Left ventricle myocardium inferior (tissue), 1 donor: ENCODE data around the gene LHFPL5. TPM values are rescaled to one million over a fixed set of nuclear protein-coding genes. Genes with fewer than 3 reads are reported as not detected.

ENCODE experiments used
- DNase-seq: peaks from one replicate; pipeline ENCODE4 v3.0.0-alpha.2; 2020
- H3K27ac ChIP-seq: fragments of 200-600 bp; replicated peaks from 2 replicates; pipeline ENCODE4 v1.8.0; 2021
- H3K27me3 ChIP-seq: fragments of 200-600 bp; 2 replicates; pipeline ENCODE4 v1.8.0; 2021; ENCODE audit warnings: low read depth
- H3K36me3 ChIP-seq: fragments of 200-600 bp; 2 replicates; pipeline ENCODE4 v1.8.0; 2021
- H3K4me1 ChIP-seq: fragments of 200-600 bp; 2 replicates; pipeline ENCODE4 v1.8.0; 2021
- H3K4me3 ChIP-seq: fragments of 200-600 bp; 2 replicates; pipeline ENCODE4 v1.8.0; 2021; ENCODE audit warnings: mild to moderate bottlenecking, moderate library complexity
- H3K9me3 ChIP-seq: fragments of 200-600 bp; replicated peaks from 2 replicates; pipeline ENCODE4 v1.8.0; 2021
- intact Hi-C: fragments of 100-400 bp; cut with micrococcal nuclease; formaldehyde crosslinking; loops from one replicate; pipeline ENCODE4 v1.11.0; 2022
- long read RNA-seq: library from polyadenylated mRNA; unstranded; transcript quantifications from one replicate; pipeline ENCODE4 v2.0.0, GENCODE V29; 2021
- total RNA-seq: library from RNA; stranded (reverse); fragmentation: NEBNext Ultra II Directional; extraction: Animal tissue kit (Norgen Biotek cat#: 25700); gene quantifications from one replicate; pipeline ENCODE4 v1.2.1, GENCODE V29; 2021
- TF ChIP-seq, protein P1 (sequence below): fragments of 200-600 bp; IDR thresholded peaks from 2 replicates; pipeline ENCODE4 v1.8.0; 2021; ENCODE audit warnings: antibody characterized with exemption, mild to moderate bottlenecking, borderline replicate concordance
- donor health status: DM: no; HTN: yes; CAD: no; lungs with severe emphysema.

The LHFPL5 gene
- not detected for total RNA-seq
- long read RNA-seq = 0 reads

DNA sequence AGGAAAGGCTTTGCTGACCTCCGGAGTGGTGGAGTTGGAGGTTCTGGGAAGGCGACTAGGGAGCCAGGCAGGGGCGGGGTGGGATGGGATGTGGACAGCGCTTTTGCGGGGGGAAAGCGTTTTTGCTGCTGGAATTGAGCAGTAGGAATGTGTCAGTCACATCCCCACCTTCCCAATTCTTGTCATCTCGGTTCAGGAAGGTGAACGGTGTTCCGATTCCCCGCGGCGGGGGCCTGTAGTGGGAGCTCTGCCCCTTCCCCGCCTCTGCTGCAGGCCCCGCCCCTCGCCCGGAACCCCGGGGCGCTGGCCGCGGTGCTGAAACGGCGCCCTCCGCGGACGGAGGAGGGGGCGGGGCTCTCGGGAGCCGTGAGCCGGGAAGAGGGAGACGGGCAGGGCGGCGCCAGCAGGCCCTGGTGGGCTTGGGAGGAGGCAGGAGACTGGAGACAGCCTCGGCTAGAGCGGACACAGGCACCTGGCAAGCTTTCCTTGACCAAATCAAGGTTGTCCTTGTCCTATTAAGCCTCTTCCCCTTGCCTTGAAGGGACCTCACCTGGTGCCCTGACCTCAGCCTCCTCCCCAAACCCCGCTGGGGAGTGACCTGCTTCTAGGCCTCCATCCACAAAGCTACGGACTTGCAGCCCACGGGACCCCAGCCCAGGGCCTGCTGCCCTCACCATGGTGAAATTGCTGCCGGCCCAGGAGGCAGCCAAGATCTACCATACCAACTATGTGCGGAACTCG is at the start of gene LHFPL5:
Gene LHFPL5, plus strand, starts transcription at position 357 of the 741 bp plus-strand sequence. Its CDS starts 319 bp downstream, at position 676.
- Histone ChIP-seq H3K9me3 (no peaks in the 10 kb centered on the region), H3K27me3 (peaks cover 64% of the 10 kb centered on the region), H3K36me3 (no peaks in the 10 kb centered on the region), H3K4me1 (peaks cover 6% of the 10 kb centered on the region), H3K4me3 (peak within 1 kb of the TSS; percentile 45), H3K27ac (no peak within 1 kb of the TSS)
- intact Hi-C loops = no loop called here
- peak; percentile 36 for DNase-seq
- TF ChIP-seq, protein P1, sequence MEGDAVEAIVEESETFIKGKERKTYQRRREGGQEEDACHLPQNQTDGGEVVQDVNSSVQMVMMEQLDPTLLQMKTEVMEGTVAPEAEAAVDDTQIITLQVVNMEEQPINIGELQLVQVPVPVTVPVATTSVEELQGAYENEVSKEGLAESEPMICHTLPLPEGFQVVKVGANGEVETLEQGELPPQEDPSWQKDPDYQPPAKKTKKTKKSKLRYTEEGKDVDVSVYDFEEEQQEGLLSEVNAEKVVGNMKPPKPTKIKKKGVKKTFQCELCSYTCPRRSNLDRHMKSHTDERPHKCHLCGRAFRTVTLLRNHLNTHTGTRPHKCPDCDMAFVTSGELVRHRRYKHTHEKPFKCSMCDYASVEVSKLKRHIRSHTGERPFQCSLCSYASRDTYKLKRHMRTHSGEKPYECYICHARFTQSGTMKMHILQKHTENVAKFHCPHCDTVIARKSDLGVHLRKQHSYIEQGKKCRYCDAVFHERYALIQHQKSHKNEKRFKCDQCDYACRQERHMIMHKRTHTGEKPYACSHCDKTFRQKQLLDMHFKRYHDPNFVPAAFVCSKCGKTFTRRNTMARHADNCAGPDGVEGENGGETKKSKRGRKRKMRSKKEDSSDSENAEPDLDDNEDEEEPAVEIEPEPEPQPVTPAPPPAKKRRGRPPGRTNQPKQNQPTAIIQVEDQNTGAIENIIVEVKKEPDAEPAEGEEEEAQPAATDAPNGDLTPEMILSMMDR = no peak

DNA sequence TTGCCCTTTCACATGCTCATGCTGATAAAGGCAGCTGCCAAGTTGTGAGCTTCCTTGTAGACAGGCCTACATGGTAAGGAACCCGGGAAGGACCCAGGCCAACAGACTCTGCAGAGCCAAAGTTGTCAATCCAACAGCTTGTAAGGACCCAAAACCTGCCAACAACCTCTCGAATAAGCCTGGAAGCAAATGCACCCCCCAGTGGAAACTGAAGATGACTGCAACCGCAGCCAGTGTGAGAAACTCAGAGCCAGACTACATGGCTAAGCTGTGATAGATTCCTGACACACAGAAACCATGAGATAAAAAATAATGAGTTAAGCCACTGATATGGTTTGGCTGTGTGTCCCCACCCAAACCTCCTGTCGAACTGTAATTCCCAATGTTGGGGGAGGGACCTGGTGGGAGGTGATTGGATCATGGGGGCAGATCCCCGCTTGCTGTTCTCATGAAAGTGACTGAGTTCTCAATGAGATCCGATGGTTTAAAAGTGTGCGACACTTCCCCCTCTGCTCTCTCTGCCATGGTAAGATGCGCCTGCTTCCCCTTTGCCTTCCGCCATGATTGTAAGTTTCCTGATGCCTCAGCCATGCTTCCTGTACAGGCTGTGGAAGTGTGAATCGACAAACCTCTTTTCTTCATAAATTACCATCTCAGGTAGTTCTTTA is 47.6 kb upstream of the LHFPL5 start:
- intact Hi-C loops = no loop called here
- Histone ChIP-seq H3K27ac (no peak overlapping the region), H3K9me3 (no peaks in the 10 kb centered on the region), H3K4me1 (no peaks in the 10 kb centered on the region), H3K4me3 (no peak overlapping the region), H3K36me3 (no peaks in the 10 kb centered on the region), H3K27me3 (peaks cover 56% of the 10 kb centered on the region)
- no peak for DNase-seq
- TF ChIP-seq, protein P1 = peak; percentile 35

DNA sequence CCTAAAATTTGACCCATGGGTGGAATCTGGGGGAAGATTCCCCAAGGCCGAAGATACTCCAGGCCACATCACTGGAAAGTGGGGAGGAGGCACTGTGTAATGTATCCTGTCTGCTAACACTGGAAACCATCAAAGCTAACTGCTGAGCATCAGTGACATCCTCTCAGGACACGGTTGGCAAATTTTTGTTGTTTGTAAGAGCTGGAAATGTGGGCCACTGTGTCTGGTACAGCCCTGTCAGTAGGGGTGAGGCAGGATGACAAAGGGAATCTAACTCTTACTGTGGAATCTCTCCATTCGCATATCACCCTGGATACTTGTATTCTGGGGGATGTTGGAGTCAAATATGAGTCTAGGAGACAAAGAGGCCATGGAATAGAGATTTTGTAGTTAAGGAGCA is 45.7 kb upstream of the LHFPL5 start:
- no peak for DNase-seq
- Histone ChIP-seq H3K4me1 (no peaks in the 10 kb centered on the region), H3K27ac (no peak overlapping the region), H3K27me3 (peaks cover 73% of the 10 kb centered on the region), H3K9me3 (no peaks in the 10 kb centered on the region), H3K4me3 (no peak overlapping the region), H3K36me3 (no peaks in the 10 kb centered on the region)
- TF ChIP-seq, protein P1 = no peak
- intact Hi-C loops = no loop called here

DNA sequence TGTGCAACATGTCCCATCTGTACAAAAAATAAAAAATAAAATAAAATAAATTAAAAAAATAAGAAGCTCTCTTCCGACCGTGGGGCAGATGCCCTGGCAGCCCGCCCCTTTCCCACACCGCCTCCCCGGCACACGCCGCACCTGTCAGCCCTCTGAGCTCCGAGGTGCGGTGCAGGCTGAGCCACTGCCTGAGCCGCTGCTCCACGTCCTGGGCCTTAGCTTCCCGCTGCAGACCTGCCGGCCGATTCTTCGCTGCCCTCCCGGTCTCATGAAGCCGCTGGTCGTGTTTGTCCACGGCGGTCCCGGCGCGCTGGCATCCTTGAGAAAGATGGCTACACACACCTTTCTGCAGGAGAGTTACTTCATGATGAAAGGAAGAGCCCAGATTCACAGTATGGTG is 39.4 kb upstream of the LHFPL5 start:
- intact Hi-C loops = no loop called here
- H3K27me3 ChIP-seq = peaks cover 74% of the 10 kb centered on the region
- no peaks in the 10 kb centered on the region for H3K36me3 ChIP-seq
- no peaks in the 10 kb centered on the region for H3K4me1 ChIP-seq
- TF ChIP-seq, protein P1 = no peak
- no peaks in the 10 kb centered on the region for H3K9me3 ChIP-seq
- no peak for DNase-seq
- H3K27ac ChIP-seq = no peak overlapping the region
- H3K4me3 ChIP-seq = no peak overlapping the region

DNA sequence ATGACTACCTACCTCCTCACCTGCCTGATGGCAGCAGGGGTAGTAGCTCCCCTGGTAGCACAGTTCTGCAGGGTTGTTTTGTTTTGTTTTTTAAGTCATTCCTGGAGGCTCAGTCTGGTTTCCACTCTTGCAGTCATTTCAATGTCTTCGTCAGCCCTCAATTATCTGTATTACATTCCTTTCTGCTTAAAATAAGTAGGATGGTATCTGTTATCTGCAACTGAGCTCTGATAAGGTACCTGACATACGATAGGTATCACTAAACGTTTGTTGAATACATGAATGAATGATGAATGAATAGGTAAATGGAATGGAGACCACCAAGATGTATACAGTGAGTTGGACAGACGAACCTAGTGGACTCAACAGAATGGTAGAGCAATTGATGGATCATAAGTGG is 35.9 kb upstream of the LHFPL5 start:
- no peaks in the 10 kb centered on the region for H3K36me3 ChIP-seq
- H3K4me1 ChIP-seq = no peaks in the 10 kb centered on the region
- H3K4me3 ChIP-seq = no peak overlapping the region
- no peaks in the 10 kb centered on the region for H3K9me3 ChIP-seq
- peaks cover 73% of the 10 kb centered on the region for H3K27me3 ChIP-seq
- DNase-seq = no peak
- intact Hi-C loops = no loop called here
- H3K27ac ChIP-seq = no peak overlapping the region
- TF ChIP-seq, protein P1 = no peak
